IPS-11a (cell line): ENCODE data around the gene AGTR2.
"Not testable (repeated sequence)": the region's sequence is repeated elsewhere in the genome, so short reads cannot be mapped to it uniquely, and the experiment has no call there.

ENCODE experiments used
- H3K4me3 ChIP-seq: one replicate; pipeline ENCODE4 v1.5.1; 2013; ENCODE audit warnings: low read depth, low read length, control low read depth

Gene AGTR2

DNA sequence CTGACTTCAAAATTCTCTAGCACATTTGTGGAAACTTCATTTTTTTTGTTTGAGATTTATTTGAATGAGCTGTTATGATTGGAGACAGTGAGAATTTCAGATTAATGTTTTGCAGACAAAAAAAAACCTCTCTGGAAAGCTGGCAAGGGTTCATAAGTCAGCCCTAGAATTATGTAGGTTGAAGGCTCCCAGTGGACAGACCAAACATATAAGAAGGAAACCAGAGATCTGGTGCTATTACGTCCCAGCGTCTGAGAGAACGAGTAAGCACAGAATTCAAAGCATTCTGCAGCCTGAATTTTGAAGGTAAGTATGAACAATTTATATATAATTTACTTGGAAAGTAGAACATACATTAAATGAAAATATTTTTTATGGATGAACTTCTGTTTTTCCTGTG lies at the start of gene AGTR2:
Gene AGTR2 (plus strand): TSS at position 234 of the 400 bp plus-strand sequence. CDS start 1,537 bp downstream, outside the sequence.
- H3K4me3 ChIP-seq: no peak within 1 kb of the TSS

DNA sequence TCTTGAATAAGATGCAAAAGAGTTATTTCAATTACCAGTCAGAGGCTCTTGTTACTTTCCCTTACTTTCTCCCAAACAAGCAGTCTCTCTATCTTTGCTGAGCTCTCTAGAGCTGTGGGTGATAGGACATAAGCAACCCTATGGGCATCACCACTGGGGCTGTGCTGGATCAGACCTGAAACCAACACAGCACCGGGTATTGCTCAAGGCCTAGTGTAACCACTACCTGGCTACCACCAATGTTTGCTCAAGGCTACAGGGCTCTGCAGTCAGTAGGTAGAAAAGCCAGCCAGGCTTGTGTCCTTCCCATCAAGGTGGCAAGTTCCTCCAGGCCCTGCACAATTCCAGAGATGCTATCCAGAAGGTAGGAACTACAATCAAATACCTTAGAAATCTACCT lies 35.3 kb upstream of the AGTR2 start:
- no peak overlapping the region for H3K4me3 ChIP-seq

DNA sequence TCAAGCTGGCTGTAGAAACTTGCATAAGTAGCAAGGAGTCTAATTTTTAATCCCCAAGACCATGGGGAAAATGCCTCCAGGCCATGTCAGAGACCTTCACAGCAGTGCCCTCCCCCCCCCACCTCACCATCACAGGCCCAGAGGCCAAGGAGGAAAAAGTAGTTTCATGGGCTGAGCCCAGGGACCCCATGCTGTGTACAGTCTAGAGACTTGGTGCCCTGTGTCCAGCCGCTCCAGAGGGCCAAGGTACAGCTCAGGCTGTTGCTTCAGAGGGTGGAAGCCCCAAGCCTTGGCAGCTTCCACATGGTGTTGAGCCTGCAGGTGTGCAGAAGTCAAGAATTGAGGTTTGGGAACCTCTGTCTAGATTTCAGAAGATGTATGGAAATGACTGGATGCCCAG lies 29.3 kb upstream of the AGTR2 start:
- H3K4me3 ChIP-seq: not testable (repeated sequence)

DNA sequence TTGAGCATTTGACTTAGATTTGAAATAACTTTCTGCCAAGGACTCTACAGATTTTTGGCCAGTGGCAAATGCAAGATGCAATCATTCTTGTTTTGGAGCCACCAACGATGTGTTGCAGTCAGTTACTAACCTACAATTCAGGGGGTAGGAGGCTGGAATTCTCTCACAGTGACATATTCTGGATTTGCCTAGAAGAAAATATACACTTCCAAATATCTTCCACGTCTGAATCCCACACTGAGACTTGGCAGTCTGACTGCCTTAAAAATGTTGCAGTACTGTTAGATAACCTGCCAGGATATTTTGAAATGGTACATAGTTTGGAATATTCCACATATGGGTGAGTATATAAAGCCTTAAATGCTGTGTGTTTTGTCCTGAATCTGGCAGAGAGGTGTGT lies 27.6 kb upstream of the AGTR2 start:
- H3K4me3 ChIP-seq: no peak overlapping the region

GRCh38 chrX:116172976-116173375 lies 2.4 kb downstream of the AGTR2 start:
- no peak overlapping the region for H3K4me3 ChIP-seq

DNA sequence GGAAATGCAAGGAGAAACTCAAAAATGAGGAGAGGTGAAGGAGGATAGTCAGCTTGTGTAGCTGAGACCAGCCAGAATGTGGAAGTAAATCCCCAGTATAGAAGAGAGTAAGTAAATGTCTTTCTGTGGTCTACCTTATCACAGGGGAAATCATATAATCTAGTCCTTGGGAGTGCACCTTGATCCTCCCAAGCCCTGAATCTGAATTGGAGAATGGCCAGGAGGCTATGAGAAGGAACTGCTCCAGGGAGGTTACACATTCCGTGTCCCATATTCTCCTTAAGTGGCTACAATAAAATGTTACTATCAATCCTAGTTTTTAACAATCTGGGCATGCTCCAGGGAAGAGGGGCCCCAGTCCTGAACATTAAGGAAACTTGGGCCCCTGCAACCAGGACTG lies 10.8 kb downstream of the AGTR2 start:
- no peak overlapping the region for H3K4me3 ChIP-seq

DNA sequence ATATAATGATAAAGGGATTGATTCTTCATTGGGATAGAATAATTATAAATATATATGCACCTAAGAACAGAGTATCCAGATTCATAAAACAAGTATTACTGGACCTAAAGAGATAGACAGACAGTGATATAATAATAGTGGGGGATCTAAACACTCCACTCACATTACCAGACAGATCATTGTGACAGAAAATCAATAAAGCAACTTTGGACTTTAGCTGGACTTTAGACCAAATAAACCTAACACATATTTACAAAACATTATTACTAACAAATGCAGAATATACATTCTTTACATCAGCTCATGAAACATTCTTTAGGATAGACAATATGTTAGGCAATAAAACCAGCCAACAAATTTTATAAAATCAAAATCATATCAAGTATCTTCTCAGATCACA lies 14.6 kb downstream of the AGTR2 start:
- H3K4me3 ChIP-seq: no peak overlapping the region

GRCh38 chrX:116194649-116195048 lies 24.1 kb downstream of the AGTR2 start:
- H3K4me3 ChIP-seq: no peak overlapping the region

DNA sequence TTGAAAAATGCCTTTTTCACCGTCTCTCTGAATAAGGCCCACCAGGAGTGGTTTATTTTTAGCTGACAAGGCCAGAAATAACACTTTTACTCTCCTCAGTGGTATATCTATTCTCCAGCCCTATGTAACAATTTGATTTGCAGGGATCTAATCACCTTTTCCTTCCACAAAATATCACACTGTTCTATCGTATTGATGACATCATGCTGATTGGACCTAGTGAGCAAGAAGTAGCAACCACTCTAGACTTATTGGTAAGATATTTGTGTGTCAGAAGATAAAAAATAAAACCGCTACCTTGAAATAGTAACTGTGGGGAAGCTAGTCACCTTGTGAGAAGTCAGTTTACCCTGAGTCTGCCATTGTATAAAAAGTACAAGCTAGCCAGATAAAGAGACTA lies 27.7 kb downstream of the AGTR2 start:
- no peak overlapping the region for H3K4me3 ChIP-seq

GRCh38 chrX:116198810-116199209 lies 28.3 kb downstream of the AGTR2 start:
- H3K4me3 ChIP-seq: no peak overlapping the region

DNA sequence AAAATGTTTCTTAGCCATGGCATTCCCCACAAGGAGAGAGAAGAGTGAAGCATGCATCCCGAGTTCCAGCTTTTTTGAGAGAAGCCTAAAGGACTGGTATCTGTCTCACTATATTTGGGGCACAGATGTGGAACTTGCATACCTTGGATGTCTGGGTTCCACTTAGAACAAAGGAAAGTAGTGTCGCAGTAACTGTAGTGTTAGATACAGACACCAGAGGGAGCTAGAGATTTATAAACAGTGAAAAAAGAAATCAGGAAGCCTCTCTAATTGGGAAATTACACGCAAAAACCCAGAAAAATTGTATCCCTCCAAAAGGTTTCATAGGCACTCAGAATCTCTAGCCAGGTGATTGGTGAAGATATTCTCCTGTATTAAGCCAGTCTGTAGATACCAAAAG lies 34.4 kb downstream of the AGTR2 start:
- H3K4me3 ChIP-seq: no peak overlapping the region

DNA sequence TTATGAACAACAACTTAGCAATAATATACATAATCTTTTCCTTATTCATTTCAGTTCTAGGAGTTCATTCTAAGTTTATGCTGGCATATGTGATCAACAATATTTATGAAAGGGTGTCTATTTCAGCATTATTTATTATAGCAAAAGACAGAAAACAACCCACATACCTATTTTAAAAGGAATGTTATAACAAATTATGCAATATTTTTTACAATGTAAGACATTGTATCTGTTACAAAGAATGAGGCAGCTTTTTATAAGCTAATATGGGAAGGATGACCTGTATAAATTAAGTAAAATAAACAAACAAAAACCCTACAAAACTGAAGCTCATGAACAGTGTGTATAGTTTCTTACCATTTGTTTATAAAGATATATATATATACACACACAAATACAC lies 42.7 kb downstream of the AGTR2 start:
- no peak overlapping the region for H3K4me3 ChIP-seq

DNA sequence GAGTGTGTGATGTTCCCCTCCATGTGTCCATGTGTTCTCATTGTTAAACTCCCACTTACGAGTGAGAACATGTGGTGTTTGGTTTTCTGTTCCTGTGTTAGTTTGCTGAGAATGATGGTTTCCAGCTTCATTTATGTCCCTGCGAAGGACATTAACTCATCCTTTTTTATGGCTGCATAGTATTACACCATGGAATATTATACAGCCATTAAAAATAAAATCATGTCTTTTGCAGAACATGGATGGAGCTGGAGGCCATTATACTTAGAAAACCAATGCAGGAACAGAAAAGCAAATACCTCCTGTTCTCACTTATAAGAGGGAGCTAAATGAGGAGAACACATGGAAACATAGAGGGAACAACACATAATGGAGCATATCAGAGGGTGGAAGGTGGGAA lies 46.5 kb downstream of the AGTR2 start:
- H3K4me3 ChIP-seq: not testable (repeated sequence)
